HepG2 (cell line): Measurements from ENCODE around the gene GSK3A. TPM values are rescaled to one million over a fixed set of nuclear protein-coding genes. Genes with fewer than 3 reads are reported as not detected.

Experiments
- CBX5 ChIP-seq: sonication (generic); formaldehyde crosslinking; IDR thresholded peaks from 2 replicates; pipeline ENCODE4 v1.4.0; 2020; ENCODE audit warnings: missing genetic modification reagents, borderline replicate concordance
- EHMT2 ChIP-seq: fragments of 200-600 bp; sonication (generic); IDR thresholded peaks from 2 replicates; pipeline ENCODE4 v1.7.0; 2017; ENCODE audit warnings: antibody characterized with exemption, low read depth, low read length, borderline replicate concordance
- HMGA1 ChIP-seq: sonication (generic); formaldehyde crosslinking; conservative IDR thresholded peaks from 2 replicates; pipeline ENCODE4 v1.4.0; 2020; ENCODE audit warnings: missing genetic modification reagents
- KDM5A ChIP-seq: fragments of 200-600 bp; sonication (generic); IDR thresholded peaks from 2 replicates; pipeline ENCODE4 v1.7.0; 2018; ENCODE audit warnings: antibody characterized with exemption, mild to moderate bottlenecking, low read length, borderline replicate concordance
- MLLT10 ChIP-seq: sonication (generic); formaldehyde crosslinking; IDR thresholded peaks from 2 replicates; pipeline ENCODE4 v1.4.0; 2020; ENCODE audit warnings: missing genetic modification reagents
- NCOA2 ChIP-seq: sonication (generic); formaldehyde crosslinking; IDR thresholded peaks from 2 replicates; pipeline ENCODE4 v1.8.0; 2022; ENCODE audit warnings: inconsistent platforms
- NFE2L1 ChIP-seq: sonication (generic); formaldehyde crosslinking; IDR thresholded peaks from 2 replicates; pipeline ENCODE4 v1.4.0; 2020; ENCODE audit warnings: missing genetic modification reagents, mild to moderate bottlenecking, borderline replicate concordance
- RELA ChIP-seq: sonication (generic); formaldehyde crosslinking; IDR thresholded peaks from 2 replicates; pipeline ENCODE4 v1.4.0; 2020; ENCODE audit warnings: missing genetic modification reagents
- RFX3 ChIP-seq: IDR thresholded peaks from 2 replicates; pipeline ENCODE4 v1.6.1; 2016; ENCODE audit warnings: missing biosample characterization, missing genetic modification reagents
- SALL1 ChIP-seq: sonication (generic); formaldehyde crosslinking; IDR thresholded peaks from 2 replicates; pipeline ENCODE4 v1.8.0; 2022; ENCODE audit warnings: mild to moderate bottlenecking, missing genetic modification reagents
- SMAD1 ChIP-seq: sonication (generic); formaldehyde crosslinking; IDR thresholded peaks from 2 replicates; pipeline ENCODE4 v1.4.0; 2020; ENCODE audit warnings: missing genetic modification reagents, low read depth, mild to moderate bottlenecking, borderline replicate concordance
- STAG1 ChIP-seq: sonication (generic); formaldehyde crosslinking; IDR thresholded peaks from 2 replicates; pipeline ENCODE4 v1.4.0; 2020; ENCODE audit warnings: missing genetic modification reagents
- TAF15 ChIP-seq: fragments of 200-400 bp; formaldehyde crosslinking; IDR thresholded peaks from one replicate; pipeline ENCODE4 v1.6.1; 2018; ENCODE audit warnings: mild to moderate bottlenecking, low read depth, low read length; ENCODE audit not compliant: poor library complexity, severe bottlenecking
- TCF7 ChIP-seq: sonication (generic); IDR thresholded peaks from 2 replicates; pipeline ENCODE4 v1.6.1; 2016; ENCODE audit warnings: antibody characterized with exemption, low read depth
- WIZ ChIP-seq: sonication (generic); formaldehyde crosslinking; IDR thresholded peaks from 2 replicates; pipeline ENCODE4 v1.5.1; 2020; ENCODE audit warnings: mild to moderate bottlenecking, missing genetic modification reagents
- ZFP82 ChIP-seq: sonication (generic); formaldehyde crosslinking; IDR thresholded peaks from 2 replicates; pipeline ENCODE4 v1.5.1; 2020; ENCODE audit warnings: mild to moderate bottlenecking, missing genetic modification reagents, borderline replicate concordance
- ZNF274 ChIP-seq: sonication (generic); formaldehyde crosslinking; IDR thresholded peaks from 2 replicates; pipeline ENCODE4 v1.5.1; 2020; ENCODE audit warnings: mild to moderate bottlenecking, missing genetic modification reagents
- ZNF3 ChIP-seq: IDR thresholded peaks from 2 replicates; pipeline ENCODE4 v1.7.0; 2017; ENCODE audit warnings: inconsistent platforms
- ZNF468 ChIP-seq: sonication (generic); formaldehyde crosslinking; IDR thresholded peaks from 2 replicates; pipeline ENCODE4 v1.8.0; 2022; ENCODE audit warnings: mild to moderate bottlenecking, moderate library complexity, missing genetic modification reagents
- ZNF629 ChIP-seq: sonication (generic); formaldehyde crosslinking; conservative IDR thresholded peaks from 2 replicates; pipeline ENCODE4 v1.5.0; 2020; ENCODE audit warnings: missing genetic modification reagents
- ZNF678 ChIP-seq: sonication (generic); formaldehyde crosslinking; IDR thresholded peaks from 2 replicates; pipeline ENCODE4 v1.4.0; 2020; ENCODE audit warnings: mild to moderate bottlenecking, missing genetic modification reagents
- polyA plus RNA-seq, 8 experiments: library from polyadenylated mRNA; depleted of rRNA in 3 of 8; stranded (reverse) in 7 of 8; unstranded in 1 of 8; fragments of >200 nt; fragmentation: Illumina TruSeq in 4 of 8; extraction: Trizol in 4 of 8; gene quantifications; 2 replicates each; pipeline versions ENCODE4 v1.2.1 to v1.2.3, GENCODE V29; 2011 to 2016; ENCODE audit warnings: low read depth in 4 of 8, missing spikeins in 1 of 8, mixed read lengths in 1 of 8; ENCODE audit not compliant: insufficient read depth in 1 of 8
- total RNA-seq, 5 experiments: library from RNA; depleted of rRNA; stranded (reverse); fragments of >200 nt; fragmentation: Illumina TruSeq; extraction: Trizol; gene quantifications; 2 replicates each; pipeline ENCODE4 v1.2.3, GENCODE V29; 2016; ENCODE audit warnings: low read depth in 1 of 5
- TF ChIP-seq, protein P1 (sequence below): sonication (generic); formaldehyde crosslinking; conservative IDR thresholded peaks from 2 replicates; pipeline ENCODE4 v1.5.0; 2020; ENCODE audit warnings: missing genetic modification reagents
- TF ChIP-seq, protein P2 (sequence below): sonication (generic); formaldehyde crosslinking; IDR thresholded peaks from 2 replicates; pipeline ENCODE4 v1.9.0; 2022; ENCODE audit warnings: low read depth, missing genetic modification reagents
- TF ChIP-seq, protein P3 (sequence below): sonication (generic); formaldehyde crosslinking; conservative IDR thresholded peaks from 2 replicates; pipeline ENCODE4 v1.8.0; 2022; ENCODE audit warnings: low read depth, missing genetic modification reagents
- TF ChIP-seq, protein P4 (sequence below): sonication (generic); formaldehyde crosslinking; IDR thresholded peaks from 2 replicates; pipeline ENCODE4 v1.8.1; 2023; ENCODE audit warnings: mild to moderate bottlenecking, missing genetic modification reagents

The GSK3A gene
- total and polyA plus RNA-seq, 2 of the 13 experiments (the other 11 are each of a cell fraction or from before 2014, with no cell fraction given): 16.9 to 52.5 TPM

DNA sequence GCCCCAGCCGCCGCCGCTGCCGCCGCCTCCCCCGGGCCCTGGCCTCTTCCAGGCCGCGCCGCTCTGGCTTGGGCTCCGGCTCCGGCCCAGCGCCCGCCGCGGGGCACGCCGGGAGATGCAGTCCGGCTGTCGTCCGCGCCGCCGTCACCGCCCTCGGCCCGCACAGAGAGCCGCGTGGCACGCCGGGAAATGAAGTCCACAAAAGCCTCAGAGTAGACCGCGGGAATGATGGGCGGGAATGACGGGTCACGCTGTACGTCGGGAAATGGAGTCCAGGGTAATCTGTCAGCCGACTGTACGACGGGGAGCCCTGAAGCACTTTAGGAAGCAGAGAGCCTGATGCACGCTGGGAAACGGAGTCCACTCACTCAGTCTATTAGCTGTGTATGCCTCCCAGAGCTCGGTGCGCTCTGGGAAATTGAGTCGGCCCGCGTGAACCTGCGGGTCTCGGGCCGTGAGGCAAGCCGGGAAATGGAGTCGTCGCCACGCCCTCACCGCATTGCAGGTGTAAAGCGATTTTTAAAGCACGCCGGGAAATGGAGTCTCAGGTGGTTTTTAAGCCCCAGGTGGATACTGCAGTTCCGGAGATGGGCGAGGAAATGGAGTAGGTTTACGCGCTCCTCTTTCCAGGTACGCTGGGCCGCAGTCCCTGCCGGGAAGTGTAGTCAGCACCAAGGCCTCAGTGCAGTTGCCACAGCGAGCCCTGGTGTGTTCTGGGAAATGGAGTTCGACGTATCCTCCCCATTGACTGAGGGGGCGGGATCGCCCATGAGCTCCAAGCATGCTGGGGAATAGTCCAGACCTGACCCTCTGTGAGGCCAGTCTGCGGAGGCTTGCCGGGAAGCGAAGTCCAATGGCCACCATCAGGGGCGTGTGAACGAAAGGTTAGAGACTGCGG, at the start of gene GSK3A (continued):
- TF ChIP-seq, protein P1, sequence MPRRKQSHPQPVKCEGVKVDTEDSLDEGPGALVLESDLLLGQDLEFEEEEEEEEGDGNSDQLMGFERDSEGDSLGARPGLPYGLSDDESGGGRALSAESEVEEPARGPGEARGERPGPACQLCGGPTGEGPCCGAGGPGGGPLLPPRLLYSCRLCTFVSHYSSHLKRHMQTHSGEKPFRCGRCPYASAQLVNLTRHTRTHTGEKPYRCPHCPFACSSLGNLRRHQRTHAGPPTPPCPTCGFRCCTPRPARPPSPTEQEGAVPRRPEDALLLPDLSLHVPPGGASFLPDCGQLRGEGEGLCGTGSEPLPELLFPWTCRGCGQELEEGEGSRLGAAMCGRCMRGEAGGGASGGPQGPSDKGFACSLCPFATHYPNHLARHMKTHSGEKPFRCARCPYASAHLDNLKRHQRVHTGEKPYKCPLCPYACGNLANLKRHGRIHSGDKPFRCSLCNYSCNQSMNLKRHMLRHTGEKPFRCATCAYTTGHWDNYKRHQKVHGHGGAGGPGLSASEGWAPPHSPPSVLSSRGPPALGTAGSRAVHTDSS: peak; percentile 97; the same call in 1 of the 2 replicates
- TF ChIP-seq ZFP82 (CRISPR knock-in tag): peak; percentile 43; the same call in 1 of the 2 replicates
- TF ChIP-seq, protein P2, sequence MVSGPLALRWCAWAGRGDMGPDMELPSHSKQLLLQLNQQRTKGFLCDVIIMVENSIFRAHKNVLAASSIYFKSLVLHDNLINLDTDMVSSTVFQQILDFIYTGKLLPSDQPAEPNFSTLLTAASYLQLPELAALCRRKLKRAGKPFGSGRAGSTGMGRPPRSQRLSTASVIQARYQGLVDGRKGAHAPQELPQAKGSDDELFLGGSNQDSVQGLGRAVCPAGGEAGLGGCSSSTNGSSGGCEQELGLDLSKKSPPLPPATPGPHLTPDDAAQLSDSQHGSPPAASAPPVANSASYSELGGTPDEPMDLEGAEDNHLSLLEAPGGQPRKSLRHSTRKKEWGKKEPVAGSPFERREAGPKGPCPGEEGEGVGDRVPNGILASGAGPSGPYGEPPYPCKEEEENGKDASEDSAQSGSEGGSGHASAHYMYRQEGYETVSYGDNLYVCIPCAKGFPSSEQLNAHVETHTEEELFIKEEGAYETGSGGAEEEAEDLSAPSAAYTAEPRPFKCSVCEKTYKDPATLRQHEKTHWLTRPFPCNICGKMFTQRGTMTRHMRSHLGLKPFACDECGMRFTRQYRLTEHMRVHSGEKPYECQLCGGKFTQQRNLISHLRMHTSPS (CRISPR knock-in tag): no peak
- TF ChIP-seq WIZ: no peak
- TF ChIP-seq EHMT2: no peak
- TF ChIP-seq ZNF629: no peak
- no peak; the same call in 1 of the 2 replicates for TF ChIP-seq CBX5 (CRISPR knock-in tag)
- peak; percentile 14 for TF ChIP-seq NCOA2
- no peak for TF ChIP-seq SMAD1
- TF ChIP-seq STAG1 (CRISPR knock-in tag): no peak
- no peak for TF ChIP-seq MLLT10 (CRISPR knock-in tag)
- no peak for TF ChIP-seq NFE2L1
- TF ChIP-seq, protein P3, sequence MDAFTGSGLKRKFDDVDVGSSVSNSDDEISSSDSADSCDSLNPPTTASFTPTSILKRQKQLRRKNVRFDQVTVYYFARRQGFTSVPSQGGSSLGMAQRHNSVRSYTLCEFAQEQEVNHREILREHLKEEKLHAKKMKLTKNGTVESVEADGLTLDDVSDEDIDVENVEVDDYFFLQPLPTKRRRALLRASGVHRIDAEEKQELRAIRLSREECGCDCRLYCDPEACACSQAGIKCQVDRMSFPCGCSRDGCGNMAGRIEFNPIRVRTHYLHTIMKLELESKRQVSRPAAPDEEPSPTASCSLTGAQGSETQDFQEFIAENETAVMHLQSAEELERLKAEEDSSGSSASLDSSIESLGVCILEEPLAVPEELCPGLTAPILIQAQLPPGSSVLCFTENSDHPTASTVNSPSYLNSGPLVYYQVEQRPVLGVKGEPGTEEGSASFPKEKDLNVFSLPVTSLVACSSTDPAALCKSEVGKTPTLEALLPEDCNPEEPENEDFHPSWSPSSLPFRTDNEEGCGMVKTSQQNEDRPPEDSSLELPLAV (CRISPR knock-in tag): no peak
- no peak; the same call in 1 of the 2 replicates for TF ChIP-seq RFX3 (CRISPR knock-in tag)
- no peak for TF ChIP-seq TAF15
- TF ChIP-seq ZNF274: no peak; the same call in 1 of the 2 replicates
- no peak for TF ChIP-seq HMGA1
- no peak for TF ChIP-seq ZNF468 (CRISPR knock-in tag)
- no peak for TF ChIP-seq ZNF3
- TF ChIP-seq, protein P4, sequence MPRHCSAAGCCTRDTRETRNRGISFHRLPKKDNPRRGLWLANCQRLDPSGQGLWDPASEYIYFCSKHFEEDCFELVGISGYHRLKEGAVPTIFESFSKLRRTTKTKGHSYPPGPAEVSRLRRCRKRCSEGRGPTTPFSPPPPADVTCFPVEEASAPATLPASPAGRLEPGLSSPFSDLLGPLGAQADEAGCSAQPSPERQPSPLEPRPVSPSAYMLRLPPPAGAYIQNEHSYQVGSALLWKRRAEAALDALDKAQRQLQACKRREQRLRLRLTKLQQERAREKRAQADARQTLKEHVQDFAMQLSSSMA (CRISPR knock-in tag): no peak
- no peak; the same call in 1 of the 2 replicates for TF ChIP-seq KDM5A
- 0 out of 2 replicates have a peak, but pooled peaks have one; percentile 21 for TF ChIP-seq TCF7
- peak; percentile 17 for TF ChIP-seq SALL1
- no peak for TF ChIP-seq ZNF678 (CRISPR knock-in tag)
- no peak for TF ChIP-seq RELA (CRISPR knock-in tag)
